ENCODE results near the gene LMTK3.

- no peak for TF ChIP-seq CTCF (IDR thresholded peaks at IDR 0.05; ENCODE audit: poor library complexity, severe bottlenecking)
- TF ChIP-seq SMC3 (conservative IDR thresholded peaks at IDR 0.05; ENCODE audit: poor library complexity): no peak
- no peak for TF ChIP-seq RAD21 (conservative IDR thresholded peaks at IDR 0.05)
These were observed 10.7 kb downstream of the LMTK3 start for GRCh38 chr19:48500830-48501493.
